ES-I3 (cell line): ENCODE data around the gene ZSCAN16.

Experiments used
- H3K36me3 ChIP-seq: 2 replicates; pipeline ENCODE4 v1.6.1; 2013; ENCODE audit warnings: mild to moderate bottlenecking, low read length, control low read depth, moderate library complexity; ENCODE audit not compliant: insufficient read depth
- H3K4me1 ChIP-seq: 2 replicates; pipeline ENCODE4 v1.6.1; 2013; ENCODE audit warnings: mild to moderate bottlenecking, control low read depth, low read length; ENCODE audit not compliant: insufficient read depth
- H3K9ac ChIP-seq: 2 replicates; pipeline ENCODE4 v1.6.1; 2013; ENCODE audit warnings: low read depth, mild to moderate bottlenecking, low read length, moderate library complexity
- H3K9me3 ChIP-seq: 2 replicates; pipeline ENCODE4 v1.6.1; 2013; ENCODE audit warnings: mild to moderate bottlenecking, low read length, moderate library complexity; ENCODE audit not compliant: control insufficient read depth, insufficient read depth

ZSCAN16 gene

GRCh38 chr6:28171271-28171670, 46.9 kb downstream of the ZSCAN16 start:
- no peaks in the 10 kb centered on the region for H3K9me3 ChIP-seq
- no peaks in the 10 kb centered on the region for H3K4me1 ChIP-seq
- H3K9ac ChIP-seq, result no peak overlapping the region
- no peaks in the 10 kb centered on the region for H3K36me3 ChIP-seq

DNA sequence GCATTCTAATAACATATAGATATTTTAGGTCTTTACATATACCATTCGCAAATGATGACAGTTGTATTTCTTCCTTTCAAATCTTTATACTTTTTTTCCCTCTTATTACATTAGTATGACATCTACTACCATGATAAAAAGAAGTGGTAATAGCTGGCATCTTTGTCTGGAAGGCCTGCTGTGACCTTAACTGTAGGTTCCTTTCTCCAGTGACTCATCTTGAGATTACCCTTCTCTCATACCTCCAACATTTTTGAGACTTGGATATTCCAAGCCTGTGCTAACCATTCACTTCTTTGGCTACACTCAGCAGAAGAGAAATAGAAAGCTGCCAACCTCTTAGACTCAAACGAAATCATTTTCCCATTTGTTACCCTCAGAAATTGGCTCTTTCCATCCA, 47.6 kb downstream of the ZSCAN16 start:
- Histone ChIP-seq H3K4me1 (no peaks in the 10 kb centered on the region), H3K9me3 (no peaks in the 10 kb centered on the region), H3K9ac (no peak overlapping the region), H3K36me3 (no peaks in the 10 kb centered on the region)

DNA sequence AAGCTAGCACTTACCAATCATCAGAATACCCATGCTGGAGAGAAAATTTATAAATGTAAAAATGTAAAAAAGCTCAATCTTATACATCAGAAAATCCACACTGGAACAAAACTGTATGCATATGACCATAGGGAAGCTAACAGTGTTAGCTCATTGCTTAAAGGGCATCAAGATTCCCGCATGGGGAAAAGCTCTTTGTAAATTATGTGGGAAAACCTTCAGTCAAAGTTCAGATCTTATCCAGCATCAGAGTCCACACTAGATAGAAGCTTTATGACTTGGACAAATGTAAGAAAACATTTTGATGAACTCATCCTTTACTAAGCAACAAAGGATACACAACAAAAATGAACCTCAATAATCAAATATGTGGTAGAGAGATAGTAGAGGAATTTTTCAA, 52.0 kb downstream of the ZSCAN16 start:
- no peak overlapping the region for H3K9ac ChIP-seq
- H3K36me3 ChIP-seq, result no peaks in the 10 kb centered on the region
- no peaks in the 10 kb centered on the region for H3K4me1 ChIP-seq
- H3K9me3 ChIP-seq, result no peaks in the 10 kb centered on the region
